Fibroblast of mammary gland (primary cell): Measurements from ENCODE around the gene ZNF695.

Source experiments
- DNase-seq: peaks from one replicate; pipeline ENCODE4 v3.0.0-alpha.2; 2010; ENCODE audit warnings: low read depth
- H3K4me3 ChIP-seq: 2 replicates; pipeline ENCODE4 v1.5.1; 2011; ENCODE audit warnings: low read depth, mild to moderate bottlenecking, low read length, moderate library complexity; ENCODE audit not compliant: control insufficient read depth
- TF ChIP-seq, protein P1 (sequence below): conservative IDR thresholded peaks from 2 replicates; pipeline ENCODE4 v1.5.1; 2011; ENCODE audit warnings: low read depth, low read length, inconsistent platforms; ENCODE audit not compliant: control insufficient read depth, insufficient read depth

The ZNF695 gene

DNA sequence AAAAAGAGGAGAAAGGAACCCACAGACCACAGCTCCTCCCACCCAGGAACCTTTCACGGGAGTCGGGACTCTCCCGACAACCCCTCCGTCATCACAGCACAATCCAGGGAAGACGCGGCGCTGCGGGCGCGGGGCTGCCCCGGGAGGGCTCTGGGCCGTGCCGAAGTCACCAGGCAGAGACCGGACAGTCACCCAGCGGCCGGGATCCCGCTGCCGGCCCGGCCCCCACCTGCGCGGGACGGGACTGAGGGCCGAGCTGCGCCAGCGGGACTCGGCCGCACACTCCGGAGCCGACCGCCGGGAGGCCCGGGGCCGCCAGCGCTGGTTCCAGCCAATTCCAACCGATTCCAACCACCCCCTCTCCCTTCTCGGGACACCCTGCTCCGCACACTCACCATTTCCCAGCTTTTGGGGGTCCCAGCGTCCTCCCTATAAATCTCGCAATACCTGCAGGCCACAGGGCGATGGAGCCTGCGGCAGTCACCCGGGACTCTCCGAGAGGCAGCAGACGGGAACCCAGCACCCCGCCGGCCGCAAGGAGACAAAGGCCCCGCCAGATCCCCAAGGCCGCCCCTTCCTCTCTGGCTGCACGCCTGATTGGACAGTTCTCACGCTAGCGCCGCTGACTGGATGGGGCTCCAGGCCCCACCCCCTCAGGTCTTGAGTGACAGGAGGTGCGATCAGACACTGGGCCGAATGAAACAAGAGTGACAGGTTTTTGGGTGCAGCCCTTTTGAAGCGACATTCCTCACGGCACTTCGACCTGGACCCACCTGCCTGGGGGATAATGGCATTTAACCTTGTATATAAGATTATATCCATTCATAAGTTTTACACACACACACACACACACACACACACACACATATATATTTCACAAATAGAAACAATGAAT is at the start of gene ZNF695:
Gene ZNF695, minus strand, starts transcription at position 547 of the 895 bp plus-strand sequence. Its CDS starts 149 bp downstream, at position 398.
- H3K4me3 ChIP-seq, result peak within 1 kb of the TSS; percentile 90
- DNase-seq, result peak; percentile 94
- TF ChIP-seq, protein P1, sequence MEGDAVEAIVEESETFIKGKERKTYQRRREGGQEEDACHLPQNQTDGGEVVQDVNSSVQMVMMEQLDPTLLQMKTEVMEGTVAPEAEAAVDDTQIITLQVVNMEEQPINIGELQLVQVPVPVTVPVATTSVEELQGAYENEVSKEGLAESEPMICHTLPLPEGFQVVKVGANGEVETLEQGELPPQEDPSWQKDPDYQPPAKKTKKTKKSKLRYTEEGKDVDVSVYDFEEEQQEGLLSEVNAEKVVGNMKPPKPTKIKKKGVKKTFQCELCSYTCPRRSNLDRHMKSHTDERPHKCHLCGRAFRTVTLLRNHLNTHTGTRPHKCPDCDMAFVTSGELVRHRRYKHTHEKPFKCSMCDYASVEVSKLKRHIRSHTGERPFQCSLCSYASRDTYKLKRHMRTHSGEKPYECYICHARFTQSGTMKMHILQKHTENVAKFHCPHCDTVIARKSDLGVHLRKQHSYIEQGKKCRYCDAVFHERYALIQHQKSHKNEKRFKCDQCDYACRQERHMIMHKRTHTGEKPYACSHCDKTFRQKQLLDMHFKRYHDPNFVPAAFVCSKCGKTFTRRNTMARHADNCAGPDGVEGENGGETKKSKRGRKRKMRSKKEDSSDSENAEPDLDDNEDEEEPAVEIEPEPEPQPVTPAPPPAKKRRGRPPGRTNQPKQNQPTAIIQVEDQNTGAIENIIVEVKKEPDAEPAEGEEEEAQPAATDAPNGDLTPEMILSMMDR, result no peak

DNA sequence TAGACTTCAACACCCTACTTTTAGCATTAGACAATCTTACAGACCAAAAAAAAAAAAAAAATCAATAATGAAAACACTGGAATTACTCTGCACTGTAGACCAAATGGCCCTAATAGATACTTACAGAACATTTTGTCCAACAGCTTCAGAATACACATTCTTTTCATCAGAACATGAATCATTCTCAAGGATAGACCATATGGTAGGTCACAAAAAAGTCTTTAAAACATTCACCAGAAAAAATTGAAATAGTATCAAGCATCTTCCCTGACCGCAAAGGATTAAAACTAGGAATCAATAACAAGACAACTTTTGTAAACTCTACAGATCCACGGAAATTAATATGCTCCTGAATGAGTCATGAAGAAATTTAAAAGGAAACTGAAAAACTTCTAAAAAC is 48.2 kb upstream of the ZNF695 start:
- DNase-seq, result peak; percentile 61
- TF ChIP-seq, protein P1, result no peak
- no peak overlapping the region for H3K4me3 ChIP-seq

DNA sequence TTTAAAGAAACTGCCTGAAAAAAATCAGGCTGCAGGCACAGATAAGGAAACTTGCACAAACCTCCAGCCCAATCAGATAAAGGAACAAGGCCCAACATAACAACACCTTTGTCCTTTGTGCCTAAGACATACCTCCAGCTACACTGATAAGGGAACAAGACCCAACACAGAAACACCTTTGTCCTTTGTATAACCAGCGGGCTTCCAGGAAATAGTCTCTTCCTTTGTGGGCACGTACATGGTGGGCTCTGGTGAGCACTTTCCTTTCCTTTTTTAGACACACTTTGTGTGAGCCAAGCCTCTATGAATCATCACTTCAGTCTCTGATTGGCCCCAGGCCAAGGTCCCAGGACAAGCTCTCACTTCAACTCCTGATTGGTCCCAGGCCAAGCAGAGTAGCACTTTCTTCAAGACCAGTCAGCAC is 47.1 kb upstream of the ZNF695 start:
- no peak overlapping the region for H3K4me3 ChIP-seq
- DNase-seq, result peak; percentile 70
- TF ChIP-seq, protein P1, result no peak

DNA sequence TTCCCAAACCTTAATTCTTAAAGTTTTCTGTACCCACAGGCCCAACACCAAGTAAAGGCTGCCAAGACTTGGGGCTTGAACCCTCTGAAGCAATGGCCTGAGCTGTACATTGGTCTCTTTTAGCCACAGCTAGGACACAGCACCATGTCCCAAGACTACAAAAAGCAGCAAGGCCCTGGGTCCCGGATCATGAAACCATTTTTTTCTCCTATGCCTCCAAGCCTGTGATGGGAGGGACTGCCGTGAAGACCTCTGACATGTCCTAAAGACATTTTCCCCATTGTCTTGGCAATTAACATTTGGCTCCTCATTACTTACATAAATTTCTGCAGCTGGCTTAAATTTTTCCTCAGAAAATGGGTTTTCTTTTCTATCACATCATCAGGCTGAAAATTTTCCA is 39.8 kb upstream of the ZNF695 start:
- TF ChIP-seq, protein P1, result no peak
- no peak overlapping the region for H3K4me3 ChIP-seq
- no peak for DNase-seq

DNA sequence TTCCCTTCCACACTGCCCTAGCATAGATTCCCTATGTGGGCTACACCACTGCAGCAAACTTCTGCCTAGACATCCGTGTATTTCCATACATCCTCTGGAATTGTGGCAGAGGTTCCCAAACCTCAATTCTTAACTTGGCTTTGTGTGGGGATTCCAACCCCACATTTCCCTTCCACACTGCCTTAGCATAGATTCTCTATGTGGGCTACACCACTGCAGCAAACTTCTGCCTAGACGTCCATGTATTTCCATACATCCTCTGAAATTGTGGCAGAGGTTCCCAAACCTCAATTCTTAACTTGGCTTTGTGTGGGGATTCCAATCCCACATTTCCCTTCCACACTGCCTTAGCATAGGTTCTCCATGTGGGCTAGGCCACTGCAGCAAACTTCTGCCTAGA is 39.4 kb upstream of the ZNF695 start:
- H3K4me3 ChIP-seq, result no peak overlapping the region
- TF ChIP-seq, protein P1, result no peak
- no peak for DNase-seq

DNA sequence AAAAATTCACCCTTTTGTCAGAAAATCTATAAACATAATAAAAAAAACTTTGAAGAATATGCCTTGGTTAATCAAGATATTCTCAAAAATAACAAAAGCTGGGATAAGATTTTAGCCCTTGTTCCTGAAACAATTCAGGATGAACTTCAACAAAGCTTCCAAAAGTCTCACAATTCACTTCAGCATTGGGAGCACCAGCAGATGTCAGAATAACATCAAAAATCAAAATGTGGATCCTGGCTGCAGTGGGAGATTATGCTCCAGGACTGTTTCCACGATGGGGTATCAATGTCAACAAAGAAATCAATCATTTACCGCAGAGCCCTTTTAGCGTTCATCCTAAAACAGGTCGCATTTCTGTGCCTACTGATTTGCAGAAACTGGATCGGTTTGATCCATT is 35.5 kb upstream of the ZNF695 start:
- no peak for DNase-seq
- H3K4me3 ChIP-seq, result no peak overlapping the region
- TF ChIP-seq, protein P1, result no peak
